ENCODE results near the gene SEMA3E.
"Not testable (repeated sequence)": the region's sequence is repeated elsewhere in the genome, so short reads cannot be mapped to it uniquely, and the experiment has no call there.

SEMA3E gene

DNA sequence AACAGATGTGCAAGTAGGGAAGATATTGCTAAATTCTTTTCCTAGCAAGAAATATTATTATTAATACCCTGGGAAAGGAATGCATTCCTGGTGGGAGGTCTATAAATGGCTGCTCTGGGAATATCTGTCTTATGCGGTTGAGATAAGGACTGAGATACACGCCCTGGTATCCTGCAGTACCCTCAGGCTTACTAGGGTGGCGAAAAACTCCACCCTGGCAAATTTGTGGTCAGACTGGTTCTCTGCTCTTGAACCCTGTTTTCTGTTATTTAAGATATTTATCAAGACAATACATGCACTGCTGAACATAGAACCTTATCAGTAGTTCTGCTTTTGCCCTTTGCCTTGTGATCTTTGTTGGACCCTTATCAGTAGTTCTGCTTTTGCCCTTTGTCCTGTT is 96.4 kb downstream of the SEMA3E start:
- not testable (repeated sequence) for DNase-seq (ENCODE audit: low read depth)

DNA sequence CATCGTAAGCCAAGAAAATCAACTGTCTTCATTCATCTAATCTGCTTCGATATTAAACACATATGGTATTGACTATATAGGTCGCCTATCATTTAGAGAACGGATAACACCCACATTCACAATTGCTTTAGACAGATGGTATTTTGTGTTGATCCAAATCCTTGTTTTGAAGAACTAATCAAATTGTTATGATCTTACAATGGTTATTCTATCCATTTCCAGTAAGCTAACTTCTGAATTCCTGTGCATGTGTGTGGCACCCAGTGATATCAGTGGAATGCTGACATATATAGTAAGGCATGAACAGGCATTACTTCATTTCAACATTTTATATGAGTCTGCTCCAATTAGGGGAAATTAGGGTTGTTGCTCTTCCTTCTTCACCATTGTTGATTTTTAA is 98.8 kb downstream of the SEMA3E start:
- no peak for DNase-seq (ENCODE audit: low read depth)

DNA sequence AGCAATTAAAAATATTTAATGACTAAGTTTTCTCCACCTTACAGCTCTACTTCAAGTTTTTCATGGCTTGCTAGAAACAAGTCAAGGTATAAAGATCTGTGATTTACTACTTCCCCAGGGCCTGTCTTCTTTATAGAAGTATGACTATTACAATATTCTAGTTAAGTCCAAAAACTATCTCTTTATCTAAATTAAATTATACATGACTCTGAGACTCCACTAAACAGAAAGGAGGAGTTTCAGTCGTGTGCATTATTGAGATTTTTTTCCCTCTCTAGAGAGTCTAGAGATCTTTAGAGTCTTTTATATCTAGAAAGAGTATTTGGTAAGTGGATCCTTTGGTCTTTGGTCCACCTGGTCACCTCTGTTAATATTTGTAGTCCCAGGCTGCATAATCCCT is 100.7 kb downstream of the SEMA3E start:
- no peak for DNase-seq (ENCODE audit: low read depth)

DNA sequence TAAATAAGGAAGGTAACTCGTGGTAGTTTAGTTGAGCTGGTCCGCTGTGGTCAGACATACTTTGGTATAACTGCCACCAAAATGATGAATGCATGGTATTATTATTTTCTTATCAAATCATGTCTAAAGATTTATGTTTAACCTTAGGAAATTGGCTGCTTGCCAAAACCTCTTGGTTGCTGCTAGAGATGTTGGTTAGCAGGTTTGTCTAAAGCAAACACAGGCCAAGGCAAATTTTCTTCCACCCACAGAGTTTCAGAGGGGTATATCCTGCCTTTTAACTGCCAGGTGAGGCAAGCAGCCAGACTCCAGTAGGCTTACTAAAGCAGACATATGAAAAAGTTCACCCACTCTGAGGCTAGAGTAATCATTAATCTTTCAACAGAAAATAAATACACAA is 101.4 kb downstream of the SEMA3E start:
- DNase-seq (ENCODE audit: low read depth) = no peak

DNA sequence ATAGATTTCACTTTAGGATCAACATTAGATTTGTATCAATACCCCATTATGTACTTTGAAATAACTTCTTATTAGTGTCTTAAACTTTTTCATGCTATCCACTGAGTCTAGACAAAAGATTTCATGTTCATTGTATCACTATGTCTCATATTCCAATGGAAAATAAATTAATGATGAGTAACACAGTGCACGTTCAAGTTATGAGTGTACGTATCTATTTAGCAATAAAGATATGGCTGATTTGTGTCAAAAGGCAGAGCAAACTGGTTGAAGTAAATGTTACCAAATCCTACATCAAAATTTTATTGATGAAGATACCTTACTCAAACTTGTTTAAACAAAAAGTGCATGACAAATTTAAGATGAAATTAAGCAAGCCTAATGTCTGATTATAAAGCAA is 102.4 kb downstream of the SEMA3E start:
- DNase-seq (ENCODE audit: low read depth) = no peak

DNA sequence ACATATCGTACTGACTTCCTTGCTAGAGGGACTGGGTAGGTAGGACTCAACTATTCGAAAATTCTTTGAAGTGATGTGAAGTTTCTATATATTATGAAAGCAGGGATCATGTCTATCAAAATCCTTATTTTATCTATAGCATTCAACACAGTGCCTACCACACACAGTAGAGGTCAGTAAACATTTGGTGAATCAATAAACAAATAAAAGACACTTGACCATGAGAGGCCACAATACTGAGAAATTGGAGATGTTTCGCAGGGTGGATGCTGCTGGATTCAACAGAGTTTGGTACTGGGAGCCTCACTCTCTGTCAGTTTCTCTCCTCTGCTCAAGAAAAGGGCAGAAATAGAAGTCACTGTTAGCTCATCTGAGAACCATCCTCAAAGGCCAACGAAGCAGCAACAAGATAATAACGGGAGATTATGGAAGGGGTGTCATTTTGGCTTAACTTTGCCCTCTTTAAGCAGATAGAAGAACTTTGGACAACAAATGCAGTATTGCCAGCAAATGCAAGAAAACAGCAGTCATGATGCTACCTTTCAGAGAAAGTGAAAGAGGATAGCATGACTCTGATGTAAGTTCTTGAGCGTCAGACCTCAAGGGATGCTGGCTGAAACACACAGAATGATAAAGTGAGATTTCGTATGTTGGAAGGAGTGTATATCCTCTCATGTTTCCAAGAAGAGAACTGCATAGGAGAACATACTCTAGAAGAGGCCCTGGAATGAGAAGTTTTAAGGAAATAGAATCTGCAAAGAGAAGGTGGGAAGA is 107.6 kb downstream of the SEMA3E start:
- DNase-seq (ENCODE audit: low read depth) = no peak

DNA sequence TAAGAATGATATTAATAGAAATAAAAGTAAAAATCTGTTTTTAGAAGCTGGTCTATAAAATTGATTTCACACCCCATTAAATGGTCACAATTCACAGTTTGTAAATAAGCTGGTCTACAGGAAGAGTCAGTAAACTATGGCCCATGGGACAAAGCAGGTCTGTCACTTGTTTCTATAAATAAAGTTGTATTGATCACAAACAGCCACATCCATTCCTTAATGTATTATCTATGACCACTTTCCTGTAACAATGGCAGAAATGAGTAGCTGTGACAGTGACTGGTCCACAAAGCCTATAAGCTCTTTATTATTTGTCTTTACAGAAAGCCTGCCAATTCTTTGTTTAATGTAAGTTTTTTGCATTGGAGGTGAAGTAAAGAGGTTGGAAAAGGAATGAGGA is 114.5 kb downstream of the SEMA3E start:
- no peak for DNase-seq (ENCODE audit: low read depth)

DNA sequence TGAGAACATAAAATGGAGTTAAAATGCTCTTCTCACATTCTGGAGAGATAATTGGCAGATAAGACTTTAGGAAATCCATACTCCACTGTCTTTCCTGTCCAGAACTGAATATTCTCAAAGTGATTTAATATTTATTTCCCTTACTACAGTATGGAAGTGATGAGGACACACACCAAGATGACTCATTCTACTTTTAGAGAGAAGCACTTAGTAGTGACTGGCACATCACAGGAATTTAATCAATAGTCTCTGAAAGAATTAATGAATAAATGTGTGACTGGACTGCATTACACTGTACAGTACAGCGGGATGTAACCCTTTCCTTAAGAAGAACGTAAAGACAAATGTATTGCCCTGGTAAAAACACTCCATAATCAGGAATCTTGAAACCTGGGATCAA is 116.7 kb downstream of the SEMA3E start:
- DNase-seq (ENCODE audit: low read depth) = no peak

DNA sequence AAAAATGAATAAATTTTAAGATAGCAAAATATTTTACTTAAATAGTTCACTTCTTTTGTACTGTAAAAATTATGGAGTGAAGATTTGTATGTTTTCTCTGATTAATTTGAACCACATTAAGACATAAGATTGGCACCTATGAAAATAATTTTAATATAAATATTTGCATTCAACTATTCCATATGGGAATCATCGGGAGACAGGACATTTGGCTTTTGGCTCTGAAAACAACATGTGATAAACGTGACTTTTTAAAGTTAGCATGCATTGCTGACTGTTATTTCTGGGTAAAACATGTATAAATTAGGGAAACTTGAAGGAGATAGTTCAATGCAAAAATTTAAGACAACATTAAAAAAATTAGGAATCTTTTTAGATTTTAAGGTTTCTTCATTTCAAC is 117.2 kb downstream of the SEMA3E start:
- no peak for DNase-seq (ENCODE audit: low read depth)

DNA sequence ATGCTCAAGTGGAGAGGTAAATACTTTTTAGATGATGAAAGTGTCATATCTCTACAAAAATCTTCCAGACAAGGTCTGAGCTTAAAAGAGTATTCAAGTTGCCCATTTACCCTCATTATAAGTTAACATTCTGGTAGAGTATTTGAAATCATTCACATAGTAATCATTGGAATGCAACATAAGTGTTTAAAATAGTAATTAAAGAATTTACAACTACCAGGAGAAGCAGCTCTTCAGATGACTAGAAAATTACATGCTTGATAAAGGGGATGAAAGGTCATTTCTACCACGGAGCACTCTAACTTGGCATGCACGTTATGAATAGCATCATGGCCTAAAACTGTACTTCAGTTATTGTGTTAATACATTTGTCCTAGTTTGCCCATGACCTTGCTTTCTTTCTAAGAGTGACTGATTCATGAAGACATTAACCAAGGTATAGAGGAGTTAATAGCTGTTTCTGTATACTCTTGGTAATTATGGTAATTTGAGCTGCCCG is 120.0 kb downstream of the SEMA3E start:
- no peak for DNase-seq (ENCODE audit: low read depth)

DNA sequence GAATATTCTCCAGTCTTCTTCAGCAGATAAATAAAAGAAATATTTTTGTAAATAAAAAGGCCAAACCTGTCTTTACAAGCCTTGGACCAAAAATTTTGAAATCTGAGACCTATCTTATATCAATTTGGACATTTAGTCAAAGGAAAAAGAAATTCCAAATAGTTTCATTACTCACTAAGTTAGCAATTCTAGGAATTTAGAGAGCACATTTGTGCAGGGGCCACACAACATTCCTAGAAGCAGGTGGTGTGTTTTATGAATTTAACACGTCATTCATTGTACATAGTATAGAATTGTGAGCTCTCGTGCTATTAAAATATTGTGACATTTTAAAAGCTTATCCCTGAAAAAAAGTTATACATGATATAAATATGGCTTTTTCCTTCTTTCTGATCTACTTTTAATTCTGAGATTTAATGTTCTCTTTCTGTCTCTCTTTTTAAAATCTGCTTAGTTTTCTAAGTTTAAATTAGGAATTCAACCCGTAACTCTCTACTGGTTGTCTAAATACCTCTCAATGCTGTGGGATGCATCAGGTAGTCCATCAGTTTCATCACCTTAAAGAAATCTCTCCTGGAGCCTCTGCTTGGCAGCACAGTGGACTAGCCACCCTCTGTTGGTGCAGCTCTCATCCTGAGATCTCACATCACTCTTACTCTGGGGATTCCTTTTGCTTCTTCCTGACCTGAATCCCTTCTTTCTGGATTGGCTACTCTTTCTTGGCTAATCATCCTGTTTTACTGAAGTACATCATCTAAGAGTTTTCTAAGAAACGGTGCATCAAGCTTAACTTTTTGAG is 124.5 kb downstream of the SEMA3E start:
- no peak for DNase-seq (ENCODE audit: low read depth)

DNA sequence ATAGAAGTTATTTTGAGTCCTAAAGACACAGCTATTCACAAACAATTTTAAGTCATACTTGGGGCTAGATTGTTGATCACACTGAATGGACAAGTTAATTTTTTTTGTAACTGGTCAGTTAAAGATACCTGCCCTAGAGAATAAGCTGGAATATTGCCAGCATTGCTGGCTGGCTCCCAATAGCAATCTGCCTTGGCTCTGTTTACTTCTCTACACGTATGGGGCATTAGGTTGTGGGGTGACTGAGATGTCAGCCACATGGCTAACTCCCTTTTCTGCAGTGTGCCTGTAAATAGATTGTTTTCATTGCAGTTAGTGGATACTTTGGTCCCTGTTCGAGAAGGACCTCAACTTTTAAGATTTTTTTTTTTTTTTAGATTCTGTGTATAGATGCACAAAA is 128.2 kb downstream of the SEMA3E start:
- DNase-seq (ENCODE audit: low read depth) = no peak

DNA sequence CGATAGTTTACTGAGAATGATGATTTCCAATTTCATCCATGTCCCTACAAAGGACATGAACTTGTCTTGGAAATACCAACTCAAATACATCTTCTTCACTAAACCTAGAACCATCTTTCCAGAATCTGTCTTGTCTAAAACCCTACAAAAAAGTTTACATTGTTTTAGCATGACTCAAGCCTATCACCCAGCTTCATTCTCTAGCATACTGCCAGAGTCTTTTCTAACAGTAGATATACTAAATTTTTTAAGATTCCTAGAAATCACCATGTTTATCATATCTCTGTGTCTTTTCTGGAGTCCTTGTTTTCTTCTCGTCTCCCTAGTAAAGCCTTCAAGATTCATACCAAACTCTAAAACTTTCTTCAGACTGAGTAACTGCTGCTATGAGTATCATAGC is 129.7 kb downstream of the SEMA3E start:
- no peak for DNase-seq (ENCODE audit: low read depth)

DNA sequence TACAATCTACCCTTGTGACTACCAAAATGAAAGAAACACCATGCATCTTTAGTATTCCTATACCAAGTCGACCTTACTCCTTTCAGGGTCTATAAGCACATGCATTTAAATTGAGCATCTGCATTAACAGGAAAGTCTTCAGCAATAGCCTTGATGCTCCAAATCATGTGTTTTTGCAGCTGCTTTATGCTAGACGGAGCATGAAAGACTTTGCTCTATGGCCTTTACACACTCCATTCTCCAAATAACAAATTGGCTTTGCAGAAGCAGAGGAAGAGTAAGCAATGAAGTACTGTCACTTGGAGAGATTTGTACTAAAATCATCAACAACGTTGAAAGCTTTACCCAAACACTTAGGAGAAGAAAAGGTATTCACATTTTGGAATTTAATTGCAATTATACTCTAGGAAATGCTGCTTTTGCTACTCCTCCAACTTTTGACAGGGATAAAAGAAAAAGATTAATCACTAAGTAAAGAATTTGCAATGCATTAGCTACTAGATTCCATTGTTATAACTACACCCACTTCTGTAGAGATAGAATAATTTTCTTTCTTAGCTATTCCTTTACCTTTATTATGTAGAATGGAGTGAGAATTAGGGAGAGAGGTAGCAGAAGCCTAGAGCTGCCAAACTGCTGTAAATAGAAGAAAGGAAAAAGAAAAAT is 131.8 kb downstream of the SEMA3E start:
- DNase-seq (ENCODE audit: low read depth) = no peak

DNA sequence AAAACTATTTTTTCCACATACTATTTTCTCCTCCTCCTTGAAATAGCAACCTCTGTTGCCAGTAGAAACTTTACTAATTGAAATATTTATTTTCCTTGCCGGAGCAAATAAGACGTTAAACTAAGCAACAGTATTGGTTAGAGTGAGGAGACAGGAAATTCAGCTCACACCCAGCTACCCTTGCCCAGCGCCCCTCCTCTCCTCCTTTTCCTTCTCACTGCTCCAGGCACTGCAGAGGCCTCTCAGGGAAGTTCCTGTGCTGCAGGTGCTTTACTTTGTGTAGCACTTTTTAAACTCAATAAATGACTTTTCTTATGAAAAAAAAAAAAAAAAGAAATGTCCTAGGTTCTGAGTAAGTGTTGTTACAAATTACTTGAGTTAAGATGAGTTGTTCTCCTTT is 134.0 kb downstream of the SEMA3E start:
- DNase-seq (ENCODE audit: low read depth) = no peak

DNA sequence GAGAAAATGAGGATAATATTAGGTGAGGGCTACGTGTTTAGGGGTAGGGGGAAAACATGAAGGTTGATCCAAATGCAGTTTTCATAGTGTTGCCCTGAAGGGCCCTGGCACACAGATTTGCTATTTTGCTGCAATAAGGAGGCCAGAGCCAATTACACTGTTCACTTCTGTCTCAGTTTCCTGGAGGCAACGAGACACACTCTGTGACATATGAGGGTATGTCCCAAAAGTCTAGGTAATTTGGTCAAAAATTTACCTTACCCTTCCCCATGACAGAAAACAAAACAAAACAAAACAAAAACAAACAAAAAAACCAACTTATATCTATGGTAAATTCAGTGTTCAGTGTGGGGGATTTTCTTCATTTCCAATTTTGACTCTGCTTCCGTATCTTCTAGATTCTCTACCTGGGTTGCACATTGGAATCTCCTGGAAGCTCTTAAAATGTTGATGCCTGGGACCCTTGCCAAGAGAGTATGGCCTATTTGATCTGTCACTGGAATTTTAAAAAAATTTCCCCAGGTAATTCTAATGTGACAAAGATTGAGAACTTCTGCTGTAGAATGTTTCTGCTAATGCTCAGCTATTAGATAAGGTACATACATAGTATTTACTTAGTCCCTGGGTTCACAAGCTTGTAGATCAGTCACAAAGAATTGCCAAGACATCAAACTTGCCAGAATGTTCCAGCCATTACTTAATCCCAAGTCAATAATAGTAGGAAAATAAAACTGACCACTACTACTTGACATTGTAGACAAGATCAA is 139.5 kb downstream of the SEMA3E start:
- DNase-seq (ENCODE audit: low read depth) = no peak

DNA sequence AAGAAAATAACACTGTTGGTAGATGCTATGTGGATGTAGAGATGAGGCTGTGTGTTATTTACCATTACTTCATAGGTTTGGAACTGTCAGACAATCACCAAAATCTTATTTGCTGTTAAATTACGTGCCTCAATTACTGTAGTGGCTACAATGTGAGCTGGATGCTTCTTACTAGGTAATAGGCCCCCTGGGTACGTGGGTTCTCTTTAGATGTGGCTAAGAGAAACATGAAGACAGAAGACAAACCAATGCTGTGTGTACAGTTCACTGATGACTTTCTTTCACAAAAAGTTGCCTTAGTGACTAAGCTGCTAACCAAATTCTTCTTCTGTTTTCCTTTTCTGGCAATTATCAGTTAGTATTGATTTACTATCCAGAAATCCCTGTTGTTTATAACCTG is 144.6 kb downstream of the SEMA3E start:
- no peak for DNase-seq (ENCODE audit: low read depth)

DNA sequence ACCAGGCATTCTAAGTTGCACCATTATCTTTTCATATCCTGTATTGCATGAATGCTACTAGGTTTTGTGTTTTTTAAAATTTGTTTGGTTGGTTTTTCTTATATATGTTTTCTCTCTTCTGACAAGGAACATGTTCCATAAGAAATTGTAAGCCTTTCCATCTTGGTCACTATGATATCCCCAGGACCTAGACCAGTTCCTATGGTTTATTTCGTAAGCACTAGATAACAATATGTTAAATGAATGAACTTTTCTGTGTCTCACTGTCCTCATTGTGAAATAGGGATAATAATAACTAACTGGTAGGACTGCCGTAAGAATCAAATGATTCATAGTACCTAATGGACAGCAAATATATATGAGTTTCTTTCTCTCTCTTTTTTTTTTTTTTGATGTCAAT is 146.3 kb downstream of the SEMA3E start:
- DNase-seq (ENCODE audit: low read depth) = no peak

DNA sequence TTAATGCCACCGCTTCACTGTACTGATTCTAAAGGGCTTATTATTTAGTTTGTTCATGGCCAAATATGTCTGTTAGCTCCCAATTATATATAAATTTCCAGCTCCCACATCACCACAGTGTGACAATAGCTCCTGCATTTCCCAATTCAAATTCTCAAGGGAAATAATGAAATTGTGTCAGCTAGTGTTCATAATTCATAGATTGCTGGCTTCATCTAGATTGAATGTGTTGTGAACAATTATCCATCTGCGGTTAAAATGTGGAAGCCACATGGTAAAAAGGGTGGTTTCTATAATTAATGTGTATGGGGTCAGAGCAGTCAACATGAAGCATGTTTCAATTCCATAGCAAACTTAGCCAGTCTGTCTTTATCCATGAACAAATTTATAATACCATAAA is 154.3 kb downstream of the SEMA3E start:
- DNase-seq (ENCODE audit: low read depth) = no peak

DNA sequence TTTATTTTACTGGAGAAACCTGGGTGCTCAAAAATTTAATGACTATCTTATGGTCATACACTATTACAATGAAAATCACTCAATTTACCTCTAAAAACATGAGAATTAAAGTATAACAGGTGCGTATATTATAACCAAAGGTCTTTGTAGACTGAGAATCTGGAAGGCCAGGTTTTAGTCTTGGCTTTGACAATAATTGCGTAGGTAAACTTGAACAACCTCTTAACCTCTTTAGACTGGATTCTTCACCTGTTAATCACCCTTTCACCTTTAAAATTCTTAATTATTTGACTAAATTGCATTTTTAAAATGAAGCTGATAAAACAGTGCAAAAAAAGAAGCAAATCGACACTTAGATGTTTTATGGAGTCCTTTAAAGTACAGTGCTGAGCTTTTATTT is 156.1 kb downstream of the SEMA3E start:
- DNase-seq (ENCODE audit: low read depth) = no peak

DNA sequence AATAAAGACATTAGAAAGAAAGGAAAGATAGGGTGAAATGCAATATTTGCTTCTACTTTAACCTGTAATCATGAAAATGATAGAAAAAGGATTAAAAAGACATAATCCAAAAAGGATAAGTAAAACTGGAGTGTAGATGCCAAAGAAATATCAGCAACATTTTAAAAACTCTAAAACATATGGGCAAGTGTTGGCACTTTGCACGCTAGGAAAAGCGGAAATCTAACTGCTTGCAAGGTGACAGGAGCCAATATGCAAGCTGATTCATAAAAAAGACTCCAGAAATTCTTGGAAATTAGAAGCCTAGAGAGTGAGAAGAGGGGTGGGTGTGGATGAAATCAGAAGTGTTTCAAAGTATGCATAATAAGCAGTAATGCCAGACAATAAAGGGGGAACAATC is 161.1 kb downstream of the SEMA3E start:
- no peak for DNase-seq (ENCODE audit: low read depth)

DNA sequence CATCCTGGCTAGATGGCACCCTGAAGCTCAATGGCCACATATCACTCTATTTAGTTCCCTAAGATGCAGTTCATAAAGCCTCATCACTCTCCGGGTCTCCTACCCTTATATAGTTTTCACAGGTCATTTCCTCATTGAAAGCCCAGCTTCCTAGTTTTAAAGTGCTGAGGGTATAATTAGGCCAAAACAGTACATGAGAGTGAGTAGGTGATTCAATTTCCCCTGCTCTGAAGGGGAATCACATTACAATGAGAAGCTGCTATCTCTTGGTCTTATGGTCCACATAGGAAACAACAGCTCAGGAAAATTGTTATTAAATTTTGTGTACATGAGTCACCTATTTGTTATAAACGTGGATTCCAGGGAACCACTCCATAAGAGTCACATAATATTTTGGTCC is 162.0 kb downstream of the SEMA3E start:
- DNase-seq (ENCODE audit: low read depth) = no peak
